A673 (cell line): ENCODE data around the gene C10orf95. TPM values are rescaled to one million over a fixed set of nuclear protein-coding genes. Genes with fewer than 3 reads are reported as not detected.

Source experiments
- BruUV-seq: library from RNA; stranded (reverse); fragments of 400-500 nt; replicated peaks from 2 replicates; lab custom pipeline; 2021; lab: Mats Ljungman, UMichigan
- CTCF ChIA-PET: fragments of 300-600 bp; sonication (Branson Sonifier 250); formaldehyde crosslinking; loops from one replicate; lab custom pipeline; 2022; ENCODE audit warnings: antibody characterized with exemption; lab: Charles Lee
- POLR2A ChIA-PET: fragments of 300-600 bp; sonication (Branson Sonifier 250); formaldehyde crosslinking; loops from one replicate; lab custom pipeline; 2022; ENCODE audit warnings: antibody characterized with exemption; ENCODE audit not compliant: low non-redundant PET; lab: Charles Lee
- DNase-seq: peaks from one replicate; pipeline ENCODE4 v3.0.0-alpha.2; 2015; ENCODE audit warnings: low spot score
- H3K27ac ChIP-seq: fragments of 200-600 bp; sonication (generic); 2 replicates; pipeline ENCODE4 v1.5.1; 2016; ENCODE audit warnings: mixed run types, low read depth, mild to moderate bottlenecking, mixed read lengths, antibody characterized with exemption, low read length; ENCODE audit not compliant: poor library complexity, severe bottlenecking
- H3K27me3 ChIP-seq: fragments of 200-600 bp; sonication (generic); replicated peaks from 2 replicates; pipeline ENCODE4 v1.6.1; 2017; ENCODE audit warnings: mixed run types, low read depth, mild to moderate bottlenecking, mixed read lengths, antibody characterized with exemption, low read length; ENCODE audit not compliant: insufficient read depth, poor library complexity
- H3K36me3 ChIP-seq: fragments of 200-600 bp; sonication (generic); 2 replicates; pipeline ENCODE4 v1.6.1; 2016; ENCODE audit warnings: mixed run types, mild to moderate bottlenecking, mixed read lengths, antibody characterized with exemption, low read length; ENCODE audit not compliant: insufficient read depth, poor library complexity, severe bottlenecking
- H3K4me1 ChIP-seq: fragments of 200-600 bp; sonication (generic); 2 replicates; pipeline ENCODE4 v1.6.1; 2017; ENCODE audit warnings: mixed run types, mild to moderate bottlenecking, mixed read lengths, antibody characterized with exemption, low read length; ENCODE audit not compliant: insufficient read depth, poor library complexity, severe bottlenecking
- H3K4me3 ChIP-seq: fragments of 200-600 bp; sonication (generic); 2 replicates; pipeline ENCODE4 v1.5.1; 2016; ENCODE audit warnings: low read depth, mixed run types, mild to moderate bottlenecking, mixed read lengths, low read length; ENCODE audit not compliant: poor library complexity, severe bottlenecking
- H3K9me3 ChIP-seq: fragments of 200-600 bp; sonication (generic); 2 replicates; pipeline ENCODE4 v1.6.1; 2016; ENCODE audit warnings: mixed run types, low read depth, mild to moderate bottlenecking, mixed read lengths, antibody characterized with exemption, low read length; ENCODE audit not compliant: poor library complexity, severe bottlenecking
- EZH2 ChIP-seq: fragments of 200-600 bp; sonication (generic); IDR thresholded peaks from 2 replicates; pipeline ENCODE4 v1.6.1; 2017; ENCODE audit warnings: borderline replicate concordance, low read depth, mild to moderate bottlenecking, mixed read lengths, antibody characterized with exemption, low read length; ENCODE audit not compliant: poor library complexity, severe bottlenecking
- intact Hi-C: fragments of 100-400 bp; cut with micrococcal nuclease; formaldehyde crosslinking; loops from one replicate; pipeline ENCODE4 v1.10.0; 2022; ENCODE audit not compliant: unreplicated experiment
- total RNA-seq: library from RNA; stranded (reverse); gene quantifications from 2 replicates; pipeline ENCODE4 v1.2.3, GENCODE V29; 2021
- TF ChIP-seq, protein P1 (sequence below): fragments of 300-800, 200-600 bp; sonication (generic); conservative IDR thresholded peaks from 2 replicates; pipeline ENCODE4 v1.5.1; 2017; ENCODE audit warnings: low read depth, mild to moderate bottlenecking, antibody characterized with exemption, low read length, moderate library complexity, mixed read lengths

Gene C10orf95
- total RNA-seq, 1 experiment from 2014 or later, result not detected

DNA sequence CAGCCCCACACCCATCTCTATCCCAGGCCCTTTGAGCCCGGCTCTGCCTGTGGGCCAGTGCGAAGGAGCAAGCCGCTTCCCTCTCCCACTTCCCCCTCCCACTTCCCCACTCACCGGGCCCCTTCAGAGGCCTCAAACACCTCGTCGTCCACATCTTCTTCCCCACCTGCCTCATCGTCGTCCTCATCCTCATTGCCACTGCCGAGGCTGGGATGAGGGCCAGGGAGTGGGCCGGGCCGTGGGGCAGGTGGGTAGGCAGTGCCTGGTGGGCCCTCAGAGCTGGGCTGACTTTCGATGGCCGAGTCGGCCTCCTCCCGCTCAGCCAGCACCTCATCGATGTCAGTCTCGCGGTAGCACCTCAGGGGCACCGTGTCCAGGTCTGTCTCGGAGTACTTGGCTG, 36.6 kb downstream of the C10orf95 start:
- H3K4me1 ChIP-seq, result peaks cover 18% of the 10 kb centered on the region
- H3K27me3 ChIP-seq, result no peaks in the 10 kb centered on the region
- ChIA-PET POLR2A (no interaction called here), CTCF (no interaction called here)
- BruUV-seq, result no TSS peak
- TF ChIP-seq, protein P1, sequence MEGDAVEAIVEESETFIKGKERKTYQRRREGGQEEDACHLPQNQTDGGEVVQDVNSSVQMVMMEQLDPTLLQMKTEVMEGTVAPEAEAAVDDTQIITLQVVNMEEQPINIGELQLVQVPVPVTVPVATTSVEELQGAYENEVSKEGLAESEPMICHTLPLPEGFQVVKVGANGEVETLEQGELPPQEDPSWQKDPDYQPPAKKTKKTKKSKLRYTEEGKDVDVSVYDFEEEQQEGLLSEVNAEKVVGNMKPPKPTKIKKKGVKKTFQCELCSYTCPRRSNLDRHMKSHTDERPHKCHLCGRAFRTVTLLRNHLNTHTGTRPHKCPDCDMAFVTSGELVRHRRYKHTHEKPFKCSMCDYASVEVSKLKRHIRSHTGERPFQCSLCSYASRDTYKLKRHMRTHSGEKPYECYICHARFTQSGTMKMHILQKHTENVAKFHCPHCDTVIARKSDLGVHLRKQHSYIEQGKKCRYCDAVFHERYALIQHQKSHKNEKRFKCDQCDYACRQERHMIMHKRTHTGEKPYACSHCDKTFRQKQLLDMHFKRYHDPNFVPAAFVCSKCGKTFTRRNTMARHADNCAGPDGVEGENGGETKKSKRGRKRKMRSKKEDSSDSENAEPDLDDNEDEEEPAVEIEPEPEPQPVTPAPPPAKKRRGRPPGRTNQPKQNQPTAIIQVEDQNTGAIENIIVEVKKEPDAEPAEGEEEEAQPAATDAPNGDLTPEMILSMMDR, result no peak
- TF ChIP-seq EZH2, result no peak
- no peak for DNase-seq
- intact Hi-C loops, result no loop called here
- no peak overlapping the region for H3K27ac ChIP-seq
- H3K36me3 ChIP-seq, result no peaks in the 10 kb centered on the region
- no peaks in the 10 kb centered on the region for H3K9me3 ChIP-seq
- H3K4me3 ChIP-seq, result no peak overlapping the region

DNA sequence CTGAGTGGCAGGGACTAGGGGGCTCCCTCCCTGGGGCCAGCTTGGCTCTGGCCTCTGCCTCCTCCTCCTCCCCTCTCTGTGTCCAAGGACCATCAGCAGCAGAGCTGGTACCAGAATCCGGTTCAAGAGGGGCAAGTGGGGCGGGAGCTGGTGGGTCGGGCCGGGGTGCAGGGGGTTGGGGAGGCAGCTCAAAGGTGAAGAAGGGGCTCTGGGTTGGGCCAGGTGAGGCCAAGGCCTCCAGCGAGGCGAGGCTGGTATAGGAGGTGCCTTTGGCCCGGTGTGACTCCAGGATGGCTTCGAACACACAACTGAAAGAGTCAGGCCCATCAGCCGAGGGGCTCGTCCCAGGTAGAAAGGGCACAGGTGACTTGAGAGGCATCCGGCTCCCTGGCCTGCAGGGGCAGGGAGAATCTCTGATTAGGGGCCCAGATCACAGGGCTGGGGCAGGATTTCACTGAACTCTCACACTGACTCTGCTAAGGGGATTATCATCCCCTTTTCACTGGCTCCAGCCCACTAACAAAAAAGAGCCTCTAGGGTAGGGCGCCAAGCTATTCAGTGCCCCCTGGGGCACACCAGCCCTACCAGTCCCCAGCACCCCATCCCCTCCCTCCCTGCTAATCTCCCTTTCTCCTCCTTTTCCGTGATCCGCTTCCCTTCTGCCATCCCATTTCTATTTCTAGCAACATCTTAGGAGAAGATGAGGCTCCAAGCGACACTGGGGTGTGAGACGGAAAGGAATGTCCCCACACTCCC, 37.4 kb downstream of the C10orf95 start:
- POLR2A ChIA-PET, result interaction anchor here (0.5 kb wide), 1 partner anchor 11 kb away, joined by 4 read pairs; no protein-coding TSS in a partner anchor
- intact Hi-C loops, result no loop called here
- H3K36me3 ChIP-seq, result no peaks in the 10 kb centered on the region
- no peak overlapping the region for H3K4me3 ChIP-seq
- BruUV-seq, result no TSS peak
- H3K27me3 ChIP-seq, result no peaks in the 10 kb centered on the region
- no peak for DNase-seq
- TF ChIP-seq, protein P1, result no peak
- TF ChIP-seq EZH2, result no peak
- CTCF ChIA-PET, result no interaction called here
- no peak overlapping the region for H3K27ac ChIP-seq
- H3K4me1 ChIP-seq, result peaks cover 19% of the 10 kb centered on the region
- no peaks in the 10 kb centered on the region for H3K9me3 ChIP-seq

DNA sequence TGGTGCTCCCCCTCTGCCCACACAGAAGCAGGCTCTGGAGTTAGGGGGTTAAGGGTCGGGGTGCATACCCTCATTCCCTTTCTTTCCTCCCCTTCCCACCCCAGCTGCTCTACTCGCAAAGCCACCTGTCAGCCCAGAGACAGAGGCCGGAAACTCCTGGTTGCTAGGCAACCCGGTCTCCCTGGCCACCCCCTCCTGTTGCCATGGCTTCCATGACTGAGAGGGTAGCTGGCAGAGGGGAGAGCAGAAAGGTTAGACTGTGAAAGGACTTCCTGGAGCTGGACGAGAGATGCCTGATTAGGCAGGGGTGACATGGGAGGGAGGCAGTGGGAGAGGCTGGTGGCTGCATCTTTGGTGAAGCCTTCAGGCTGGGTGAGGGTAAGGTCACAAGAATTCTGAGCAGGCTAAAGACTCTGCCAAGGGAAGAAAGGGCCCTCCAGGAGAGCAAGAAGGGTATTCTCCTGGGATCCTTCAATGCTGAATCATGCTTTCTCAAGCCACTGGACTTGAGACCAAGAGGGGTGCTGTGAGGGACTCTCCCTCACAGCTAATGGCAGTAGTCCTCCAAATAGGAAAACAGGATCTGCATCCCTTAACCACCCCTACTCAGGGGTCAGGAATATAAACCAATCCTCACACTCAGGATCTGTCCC, 38.2 kb downstream of the C10orf95 start:
- H3K27me3 ChIP-seq, result no peaks in the 10 kb centered on the region
- no TSS peak for BruUV-seq
- CTCF ChIA-PET, result no interaction called here

More for the DNA sequence above, 38.2 kb downstream of the C10orf95 start:
- POLR2A ChIA-PET, result interaction anchor here (0.5 to 0.6 kb wide), 2 partner anchors 11 to 28 kb away, joined by 4 to 5 read pairs; no protein-coding TSS in a partner anchor
- DNase-seq, result no peak
- intact Hi-C loops, result no loop called here
- Histone ChIP-seq H3K9me3 (no peaks in the 10 kb centered on the region), H3K27ac (no peak overlapping the region), H3K36me3 (no peaks in the 10 kb centered on the region), H3K4me3 (no peak overlapping the region), H3K4me1 (peaks cover 22% of the 10 kb centered on the region)
- TF ChIP-seq, protein P1, result no peak
- no peak for TF ChIP-seq EZH2
